PFSK-1 (cell line): ENCODE data around the gene CREG1.

Source experiments
- FOXP2 ChIP-seq: optimal IDR thresholded peaks from 2 replicates; pipeline ENCODE3; 2011; ENCODE audit warnings: borderline replicate concordance, control low read depth, inconsistent platforms; ENCODE audit not compliant: insufficient read depth; ENCODE audit errors: extremely low read length, extremely low read depth
- POLR2AphosphoS5 ChIP-seq: IDR thresholded peaks from 2 replicates; pipeline ENCODE4 v1.6.1; 2012; ENCODE audit warnings: low read depth, mild to moderate bottlenecking, control low read depth, low read length, moderate library complexity
- TAF1 ChIP-seq: IDR thresholded peaks from 2 replicates; pipeline ENCODE4 v1.6.1; 2012; ENCODE audit warnings: low read length, control low read depth, borderline replicate concordance; ENCODE audit not compliant: insufficient read depth

DNA sequence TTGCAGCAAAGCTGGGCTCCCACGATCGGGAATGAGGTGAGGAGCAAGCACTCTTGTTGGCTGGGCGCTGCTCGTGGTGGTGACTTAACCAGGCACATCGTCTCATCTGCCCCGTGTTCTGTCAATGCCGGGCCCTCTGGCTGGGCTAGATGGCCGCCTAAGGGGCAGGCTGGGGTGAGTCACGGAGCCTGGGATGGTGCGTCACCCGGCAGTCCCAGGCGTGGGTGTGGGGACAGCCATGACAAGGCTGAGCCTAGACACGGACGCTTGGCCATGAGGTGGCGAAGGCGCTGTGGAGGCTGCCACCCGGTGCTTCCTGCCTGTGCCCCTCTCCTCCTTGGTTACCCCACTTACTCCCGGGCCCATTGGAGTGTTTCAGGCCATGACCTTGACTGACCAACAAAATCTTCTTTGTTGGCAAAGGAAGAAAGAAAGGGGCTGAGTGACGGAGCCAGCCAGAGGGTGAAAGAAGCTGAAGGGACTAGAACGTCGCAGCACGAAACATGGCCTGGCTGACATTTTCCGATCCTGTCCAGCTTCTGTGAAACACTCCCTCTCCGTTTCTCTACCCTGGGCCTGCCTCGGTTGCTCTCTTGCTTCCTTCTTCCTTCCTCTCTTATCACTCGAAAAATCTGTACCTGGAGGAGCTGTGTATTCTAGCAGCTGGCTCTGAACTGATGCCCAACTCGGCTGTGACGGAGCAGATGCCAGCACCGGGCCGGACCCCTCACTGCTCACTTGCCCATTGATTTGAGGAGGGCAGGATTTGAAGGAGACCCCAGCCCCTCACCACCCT, 35.8 kb downstream of the CREG1 start:
- TF ChIP-seq FOXP2, result no peak
- TF ChIP-seq POLR2AphosphoS5, result no peak
- TF ChIP-seq TAF1, result no peak
